Stimulated activated CD8-positive, alpha-beta memory T cell treated with anti-CD3 and anti-CD28 coated beads, Interleukin-4, amount 100 ng/mL, for 24 hours (primary cell): Measurements from ENCODE around the gene COL24A1.

Experiments used
- DNase-seq: peaks from one replicate; pipeline ENCODE4 v3.0.0-alpha.2; 2020; ENCODE audit warnings: low read depth

Gene COL24A1

GRCh38 chr1:85683292-85684025 is 473.1 kb downstream of the COL24A1 start:
- no peak for DNase-seq

GRCh38 chr1:85681087-85681486 is 475.5 kb downstream of the COL24A1 start:
- no peak for DNase-seq
